C4-2B (cell line): ENCODE measurements around the gene DLX5.

Experiments used
- ZFX ChIP-seq: fragments of 450-650 bp; IDR thresholded peaks from 2 replicates; pipeline ENCODE4 v1.6.1; 2017
- TF ChIP-seq, protein P1 (sequence below): fragments of 450-650 bp; conservative IDR thresholded peaks from 2 replicates; pipeline ENCODE4 v1.5.1; 2017; ENCODE audit warnings: mild to moderate bottlenecking

DNA sequence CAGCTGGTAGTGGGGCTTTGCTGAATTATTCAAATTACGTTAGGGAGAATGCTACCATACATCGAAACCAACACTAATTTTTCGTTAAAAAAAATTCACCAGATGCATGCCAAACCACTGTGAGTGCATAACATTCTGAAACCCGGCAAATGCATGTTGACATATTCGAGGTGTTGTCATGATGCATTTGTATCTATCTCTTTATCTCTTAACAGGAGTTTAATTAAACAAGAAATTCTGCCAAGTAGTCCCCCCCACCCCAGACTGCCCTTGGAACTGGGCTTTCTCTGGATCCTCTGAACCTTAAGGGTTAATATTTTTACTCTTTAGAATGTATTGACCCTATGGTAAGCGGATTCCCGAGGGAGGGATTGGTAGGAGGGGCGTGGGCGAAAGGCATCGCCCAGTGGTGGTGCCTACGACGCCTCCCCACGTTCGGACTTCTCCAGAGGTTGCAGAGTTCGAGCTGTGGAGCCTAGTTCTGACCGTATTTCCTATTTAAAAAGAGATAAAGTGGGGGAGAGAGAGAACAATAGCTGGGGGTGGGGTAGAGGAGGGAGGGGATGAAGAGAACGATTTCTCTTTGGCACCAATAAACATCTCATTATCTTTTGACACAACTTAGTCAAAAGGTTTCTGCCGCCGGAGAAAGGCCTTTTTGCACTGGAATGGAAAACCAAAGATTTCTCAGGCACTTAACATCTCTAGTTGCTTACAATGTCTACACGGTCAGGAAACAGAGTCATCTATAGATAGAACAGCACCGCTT is 12.1 kb downstream of the DLX5 start:
- TF ChIP-seq, protein P1, sequence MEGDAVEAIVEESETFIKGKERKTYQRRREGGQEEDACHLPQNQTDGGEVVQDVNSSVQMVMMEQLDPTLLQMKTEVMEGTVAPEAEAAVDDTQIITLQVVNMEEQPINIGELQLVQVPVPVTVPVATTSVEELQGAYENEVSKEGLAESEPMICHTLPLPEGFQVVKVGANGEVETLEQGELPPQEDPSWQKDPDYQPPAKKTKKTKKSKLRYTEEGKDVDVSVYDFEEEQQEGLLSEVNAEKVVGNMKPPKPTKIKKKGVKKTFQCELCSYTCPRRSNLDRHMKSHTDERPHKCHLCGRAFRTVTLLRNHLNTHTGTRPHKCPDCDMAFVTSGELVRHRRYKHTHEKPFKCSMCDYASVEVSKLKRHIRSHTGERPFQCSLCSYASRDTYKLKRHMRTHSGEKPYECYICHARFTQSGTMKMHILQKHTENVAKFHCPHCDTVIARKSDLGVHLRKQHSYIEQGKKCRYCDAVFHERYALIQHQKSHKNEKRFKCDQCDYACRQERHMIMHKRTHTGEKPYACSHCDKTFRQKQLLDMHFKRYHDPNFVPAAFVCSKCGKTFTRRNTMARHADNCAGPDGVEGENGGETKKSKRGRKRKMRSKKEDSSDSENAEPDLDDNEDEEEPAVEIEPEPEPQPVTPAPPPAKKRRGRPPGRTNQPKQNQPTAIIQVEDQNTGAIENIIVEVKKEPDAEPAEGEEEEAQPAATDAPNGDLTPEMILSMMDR: no peak
- no peak for TF ChIP-seq ZFX
